ENCODE data around the gene DNAJC17. TPM values are rescaled to one million over a fixed set of nuclear protein-coding genes. Genes with fewer than 3 reads are reported as not detected.

DNAJC17 gene
- total RNA-seq, 4 donors from 2014 or later: 6.0 to 56.9 (median 22.3) TPM

- peak; percentile 82 for DNase-seq
- WGBS, 2 donors (ENCODE audit: low coverage in 1 of 2): 1% methylated on average over 32 of the region's 89 CpGs; no CpG with 5 or more reads in 1 of the 2 donors
- H3K4me1 ChIP-seq: peaks cover 0 to 46% (median 21%) of the 10 kb centered on the region in 4 donors
- no peaks in the 10 kb centered on the region for H3K9me3 ChIP-seq
- in situ Hi-C loops (cut with MboI; ENCODE audit: low pct_ligation_motif_present in 1 of 4, low pct_unique_long_range_greater_than_20kb in 1 of 4, low sequenced_read_pairs in 3 of 4): no loop called here
- H3K27me3 ChIP-seq: peaks cover 9% of the 10 kb centered on the region
- TF ChIP-seq CTCF (IDR thresholded peaks at IDR 0.05) (no peak), POLR2A (IDR thresholded peaks at IDR 0.05) (peak; percentile 89), POLR2AphosphoS5 (IDR thresholded peaks at IDR 0.05) (peak; percentile 44 to 78 (median 65))
- peak within 1 kb of the TSS; percentile 85 to 94 (median 92) for H3K27ac ChIP-seq
- peak within 1 kb of the TSS; percentile 46 to 73 (median 64) for H3K4me3 ChIP-seq
- intact Hi-C loops (cut with DNase I; ENCODE audit: low total_unique reads): no loop called here
- no peaks in the 10 kb centered on the region for H3K36me3 ChIP-seq
These were observed 36.8 kb upstream of the DNAJC17 start, which contains the start of gene SPINT1 for GRCh38 chr15:40843885-40844695. TSS of gene SPINT1 (plus strand) at chr15:40844048. CDS start at chr15:40844555, 507 bp downstream.

- Histone ChIP-seq H3K27ac (peak overlapping the region; percentile 85 to 94 (median 92)), H3K4me1 (peaks cover 0 to 42% (median 21%) of the 10 kb centered on the region in 4 donors), H3K9me3 (no peaks in the 10 kb centered on the region), H3K4me3 (peak overlapping the region; percentile 26 to 73 (median 64)), H3K36me3 (no peaks in the 10 kb centered on the region), H3K27me3 (peaks cover 9% of the 10 kb centered on the region)
- 14 to 44% methylated on average over 7 to 28 of the region's 34 CpGs for WGBS, 2 donors (ENCODE audit: low coverage in 1 of 2)
- in situ Hi-C loops (cut with MboI; ENCODE audit: low pct_ligation_motif_present in 1 of 4, low pct_unique_long_range_greater_than_20kb in 1 of 4, low sequenced_read_pairs in 3 of 4): no loop called here
- intact Hi-C loops (cut with DNase I; ENCODE audit: low total_unique reads): no loop called here
- DNase-seq: no peak
- TF ChIP-seq EP300 (IDR thresholded peaks at IDR 0.05; ENCODE audit: low read depth) (no peak), CTCF (IDR thresholded peaks at IDR 0.05) (no peak), POLR2A (IDR thresholded peaks at IDR 0.05) (no peak), POLR2AphosphoS5 (IDR thresholded peaks at IDR 0.05) (no peak)
These were observed 36.1 kb upstream of the DNAJC17 start for GRCh38 chr15:40843261-40843884.

- in situ Hi-C loops (cut with MboI; ENCODE audit: low pct_ligation_motif_present in 1 of 4, low pct_unique_long_range_greater_than_20kb in 1 of 4, low sequenced_read_pairs in 3 of 4) (no loop called here), intact Hi-C loops (cut with DNase I; ENCODE audit: low total_unique reads) (no loop called here)
- 84 to 100% methylated on average over 1 to 2 of the region's 2 CpGs for WGBS, 2 donors (ENCODE audit: low coverage in 1 of 2)
- Histone ChIP-seq H3K27ac (no peak overlapping the region), H3K4me1 (peaks cover 0 to 28% (median 16%) of the 10 kb centered on the region in 4 donors), H3K27me3 (peaks cover 9% of the 10 kb centered on the region), H3K9me3 (no peaks in the 10 kb centered on the region), H3K36me3 (no peaks in the 10 kb centered on the region), H3K4me3 (no peak overlapping the region)
- TF ChIP-seq POLR2A (IDR thresholded peaks at IDR 0.05) (no peak), CTCF (IDR thresholded peaks at IDR 0.05) (no peak), POLR2AphosphoS5 (IDR thresholded peaks at IDR 0.05) (no peak), EP300 (IDR thresholded peaks at IDR 0.05; ENCODE audit: low read depth) (no peak)
- DNase-seq: no peak
These were observed 34.5 kb upstream of the DNAJC17 start for GRCh38 chr15:40841741-40842140.

- no peak overlapping the region for H3K27ac ChIP-seq
- no peak for DNase-seq
- intact Hi-C loops (cut with DNase I; ENCODE audit: low total_unique reads): no loop called here
These were observed 31.5 kb upstream of the DNAJC17 start for GRCh38 chr15:40838756-40839155.

More at GRCh38 chr15:40838756-40839155, 31.5 kb upstream of the DNAJC17 start:
- no peaks in the 10 kb centered on the region for H3K9me3 ChIP-seq
- H3K27me3 ChIP-seq: no peaks in the 10 kb centered on the region
- H3K4me3 ChIP-seq: no peak overlapping the region
- TF ChIP-seq CTCF (IDR thresholded peaks at IDR 0.05): no peak
- no peak for TF ChIP-seq EP300 (IDR thresholded peaks at IDR 0.05; ENCODE audit: low read depth)
- TF ChIP-seq POLR2AphosphoS5 (IDR thresholded peaks at IDR 0.05): no peak
- no peaks in the 10 kb centered on the region for H3K36me3 ChIP-seq
- peaks cover 0 to 8% (median 3%) of the 10 kb centered on the region in 4 donors for H3K4me1 ChIP-seq
- 87% methylated on average over 5 of the region's 5 CpGs; no CpG with 5 or more reads in 1 of the 2 donors for WGBS, 2 donors (ENCODE audit: low coverage in 1 of 2)
- in situ Hi-C loops (cut with MboI; ENCODE audit: low pct_ligation_motif_present in 1 of 4, low pct_unique_long_range_greater_than_20kb in 1 of 4, low sequenced_read_pairs in 3 of 4): no loop called here
